HG03378 (cell line): Measurements from ENCODE around the gene ASGR1.

Experiments
- ATAC-seq: cut with Tn5 transposase; IDR thresholded peaks from one replicate; pipeline ENCODE4 v1.9.1; 2021; ENCODE audit warnings: mild to moderate bottlenecking, moderate library complexity; ENCODE audit not compliant: unreplicated experiment

ASGR1 gene, protein sequence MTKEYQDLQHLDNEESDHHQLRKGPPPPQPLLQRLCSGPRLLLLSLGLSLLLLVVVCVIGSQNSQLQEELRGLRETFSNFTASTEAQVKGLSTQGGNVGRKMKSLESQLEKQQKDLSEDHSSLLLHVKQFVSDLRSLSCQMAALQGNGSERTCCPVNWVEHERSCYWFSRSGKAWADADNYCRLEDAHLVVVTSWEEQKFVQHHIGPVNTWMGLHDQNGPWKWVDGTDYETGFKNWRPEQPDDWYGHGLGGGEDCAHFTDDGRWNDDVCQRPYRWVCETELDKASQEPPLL

DNA sequence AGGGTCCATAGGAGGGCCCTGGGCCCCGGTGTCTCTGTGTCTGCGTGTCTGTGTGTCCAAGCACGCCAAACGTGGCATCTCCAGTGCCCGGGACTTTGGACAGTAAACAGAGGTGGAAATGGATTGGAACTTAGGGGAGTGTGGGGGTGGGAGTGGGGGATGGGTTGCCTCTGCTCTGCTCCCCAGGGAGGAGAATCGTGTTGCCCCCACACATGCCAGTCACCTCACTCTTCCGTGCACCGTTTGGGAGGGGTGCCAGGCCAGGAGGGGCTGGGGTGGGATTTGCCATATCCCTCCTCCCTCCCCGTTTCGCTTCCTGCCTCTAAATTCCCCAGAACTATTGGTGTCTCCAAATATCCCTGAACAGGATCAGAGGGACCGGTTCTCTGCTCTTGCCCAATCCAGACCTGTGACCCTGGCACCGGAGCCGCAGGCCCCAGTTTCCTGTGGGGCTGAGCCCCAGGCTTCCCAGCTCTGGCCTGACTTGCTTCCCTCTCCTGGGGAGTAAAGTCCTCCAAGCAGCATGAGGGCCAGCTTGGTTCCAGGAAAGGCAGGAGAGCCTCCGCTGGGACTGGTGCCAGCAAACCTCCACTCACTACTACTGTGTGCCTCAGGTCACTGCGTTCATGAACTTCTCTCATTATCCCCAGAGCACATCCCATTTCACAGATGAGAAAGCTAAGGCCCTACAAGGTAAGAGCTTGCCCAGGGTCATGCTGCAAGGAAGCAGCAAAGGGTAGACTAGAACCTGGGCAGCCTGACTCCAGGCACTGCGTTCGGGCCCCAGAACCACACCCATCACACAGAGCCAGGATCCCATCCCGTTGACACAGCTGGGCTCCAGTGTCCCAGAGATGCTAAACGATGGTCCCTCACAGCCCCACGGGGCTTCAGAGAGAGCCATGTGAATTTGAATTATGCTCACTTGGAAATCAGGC, at the start of gene ASGR1:
Gene ASGR1 (minus strand): TSS at position 54 of the 938 bp plus-strand sequence. CDS start 807 bp downstream, outside the sequence.
- ATAC-seq, result no peak

DNA sequence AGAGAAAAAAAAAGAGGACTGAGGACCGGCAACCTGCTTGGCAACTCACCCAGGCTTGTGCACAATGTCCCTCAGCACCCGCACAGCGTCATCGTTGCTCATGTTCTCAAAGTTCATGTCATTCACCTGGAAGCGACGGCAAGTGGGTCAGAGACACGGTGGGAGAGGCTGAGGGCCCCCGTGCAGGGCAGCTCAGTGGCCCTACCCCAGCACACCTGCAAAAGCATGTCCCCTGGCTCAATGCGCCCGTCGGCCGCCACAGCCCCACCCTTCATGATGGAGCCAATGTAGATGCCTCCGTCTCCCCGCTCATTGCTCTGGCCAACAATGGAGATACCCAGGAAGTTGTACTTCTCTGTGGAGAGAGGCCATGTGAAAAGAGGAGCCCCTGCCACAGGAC, 49.8 kb upstream of the ASGR1 start:
- ATAC-seq, result no peak

DNA sequence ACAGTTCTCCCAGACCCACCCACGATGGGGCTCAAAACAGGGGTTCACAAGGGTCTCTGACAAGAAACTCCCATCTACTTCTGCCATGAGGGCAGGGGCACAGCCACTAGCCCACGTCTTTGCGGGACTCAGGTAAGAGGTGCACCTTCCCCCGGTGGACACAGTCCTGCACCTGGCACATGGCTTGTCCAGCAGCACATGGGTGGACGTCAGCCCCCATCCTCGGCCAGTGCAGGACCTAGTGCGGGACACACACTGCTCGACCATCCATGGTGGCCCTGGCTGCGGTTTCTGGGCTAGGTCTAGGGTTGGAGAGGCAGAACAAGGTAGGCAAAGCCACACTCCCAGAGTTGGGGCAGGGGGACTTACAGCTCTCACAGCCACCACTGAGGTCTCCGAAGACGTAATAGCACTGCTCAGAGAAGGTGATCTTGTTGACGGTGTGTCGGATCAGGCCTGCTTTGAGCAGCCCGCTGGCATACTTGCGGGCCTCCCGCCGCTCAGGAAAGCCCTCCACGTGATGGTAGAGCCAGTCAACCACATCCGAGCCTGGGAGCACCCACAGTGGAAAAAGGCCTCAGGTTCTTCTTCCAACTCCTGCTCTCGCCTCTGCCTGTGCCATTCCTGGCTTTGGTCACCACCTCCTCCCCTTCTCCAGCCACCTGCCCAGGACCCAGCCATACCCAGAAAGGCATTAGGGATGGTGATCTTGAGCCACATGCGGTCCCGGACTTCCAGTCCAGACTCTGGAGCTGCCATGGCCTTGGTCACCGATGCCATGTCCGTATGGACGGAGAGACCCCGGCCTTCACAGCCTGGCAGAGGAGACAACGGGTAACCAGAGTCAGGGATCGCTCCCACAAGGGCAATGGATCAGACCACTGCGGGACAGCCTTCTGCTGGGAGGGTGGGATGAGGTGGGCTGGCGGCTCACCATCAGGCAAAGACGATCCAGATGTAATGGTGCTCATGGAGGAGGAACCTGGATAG, 47.8 kb upstream of the ASGR1 start:
- no peak for ATAC-seq

DNA sequence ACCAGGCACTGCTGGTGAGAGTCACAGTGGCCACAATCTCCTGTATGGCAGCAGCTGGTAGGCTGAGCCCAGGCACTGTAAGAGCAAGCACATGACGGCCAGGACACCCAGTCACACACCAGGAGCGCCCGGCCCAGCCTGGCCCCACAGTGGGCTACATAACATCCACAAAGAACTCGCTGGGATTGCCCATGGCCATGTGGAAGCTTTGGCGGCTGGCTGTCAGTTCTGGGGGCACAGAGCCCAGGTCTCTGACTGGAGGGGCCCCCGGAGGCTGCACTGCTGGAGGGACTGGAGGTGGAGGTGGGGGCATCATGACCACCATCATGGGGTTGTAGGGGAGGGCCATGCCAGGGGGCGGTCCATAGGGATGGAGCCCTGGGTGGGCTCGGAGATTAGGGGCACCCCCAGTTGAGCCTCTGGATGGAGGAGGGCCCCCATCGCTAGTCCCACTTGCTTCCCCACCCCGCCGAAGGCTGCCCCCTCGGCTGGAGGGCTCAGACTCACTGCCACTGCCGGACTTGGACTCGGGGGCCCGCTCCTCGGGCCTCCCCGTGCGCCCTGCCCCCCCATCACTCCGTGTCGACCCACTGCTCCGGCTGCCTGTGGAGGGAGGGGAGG, 46.7 kb upstream of the ASGR1 start:
- no peak for ATAC-seq

DNA sequence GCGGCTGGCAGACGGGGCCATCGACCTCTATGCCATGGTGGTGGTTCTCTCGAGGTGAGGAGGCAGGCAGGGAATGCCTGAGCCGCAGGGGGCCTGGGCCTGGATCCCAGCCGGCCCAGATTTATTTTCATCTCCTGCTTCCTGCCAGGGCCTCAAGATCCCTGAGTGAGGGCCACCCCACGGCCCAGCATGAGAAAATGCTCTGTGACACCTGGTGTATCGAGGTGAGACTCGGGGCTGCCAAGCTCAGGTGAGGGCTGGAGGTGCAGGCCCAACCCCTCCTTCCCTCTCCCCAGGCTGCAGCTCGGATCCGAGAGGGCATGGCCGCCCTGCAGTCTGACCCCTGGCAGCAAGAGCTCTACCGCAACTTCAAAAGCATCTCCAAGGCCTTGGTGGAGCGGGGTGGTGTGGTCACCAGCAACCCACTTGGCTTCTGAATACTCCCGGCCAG, 45.5 kb upstream of the ASGR1 start:
- ATAC-seq, result no peak

DNA sequence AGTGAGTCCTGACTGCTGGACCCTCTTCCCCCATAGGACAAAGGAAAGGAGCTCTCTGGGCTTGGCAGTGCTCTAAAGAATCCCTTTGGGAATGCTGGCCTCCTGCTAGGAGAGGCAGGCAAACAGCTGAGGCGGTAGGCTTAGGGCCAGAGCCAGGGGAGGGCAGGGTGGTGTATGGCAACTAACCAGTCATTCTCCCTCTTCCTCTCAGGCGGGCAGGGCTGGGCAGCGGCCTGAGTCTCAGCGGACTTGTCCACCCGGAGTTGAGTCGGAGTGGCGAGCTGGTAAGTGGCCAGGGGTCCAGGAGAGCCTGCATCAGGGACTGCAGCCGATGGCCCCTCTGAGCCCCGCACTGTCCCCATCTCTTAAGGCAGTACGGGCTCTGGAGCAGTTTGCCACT, 44.9 kb upstream of the ASGR1 start:
- no peak for ATAC-seq

DNA sequence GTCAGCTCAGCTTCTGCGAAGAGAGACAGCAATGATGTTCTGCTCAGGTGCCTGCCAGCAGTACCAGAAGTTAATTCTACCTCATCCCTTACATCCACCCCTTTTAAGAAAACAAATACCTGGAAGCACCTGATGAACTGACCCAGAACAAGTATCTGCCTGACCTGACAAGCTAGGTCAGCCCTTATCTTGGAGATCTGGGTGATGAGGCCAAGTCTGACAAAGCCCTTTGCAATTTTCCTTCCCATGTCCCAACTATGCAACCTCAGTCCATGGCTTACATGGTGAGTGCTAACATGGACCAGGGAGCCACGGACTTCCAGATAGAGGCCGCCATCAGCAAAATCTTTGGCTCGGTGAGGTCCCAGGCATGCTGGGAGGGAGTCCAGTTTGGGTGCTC, 44.2 kb upstream of the ASGR1 start:
- no peak for ATAC-seq

DNA sequence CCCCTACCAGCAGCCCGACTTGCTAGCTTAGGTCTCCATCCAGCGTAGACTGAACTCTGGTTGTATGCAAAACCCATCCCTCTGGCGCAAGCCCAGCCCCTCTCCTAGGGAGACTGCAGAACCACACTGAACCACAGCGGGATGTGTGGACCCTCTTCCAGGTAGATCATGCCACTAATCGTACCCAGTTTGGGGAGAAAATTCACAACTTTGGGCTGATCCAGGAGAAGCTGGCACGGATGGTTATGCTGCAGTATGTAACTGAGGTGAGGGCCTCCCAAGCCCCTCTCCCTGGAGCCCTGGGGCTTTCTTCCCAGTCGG, 43.8 kb upstream of the ASGR1 start:
- no peak for ATAC-seq

DNA sequence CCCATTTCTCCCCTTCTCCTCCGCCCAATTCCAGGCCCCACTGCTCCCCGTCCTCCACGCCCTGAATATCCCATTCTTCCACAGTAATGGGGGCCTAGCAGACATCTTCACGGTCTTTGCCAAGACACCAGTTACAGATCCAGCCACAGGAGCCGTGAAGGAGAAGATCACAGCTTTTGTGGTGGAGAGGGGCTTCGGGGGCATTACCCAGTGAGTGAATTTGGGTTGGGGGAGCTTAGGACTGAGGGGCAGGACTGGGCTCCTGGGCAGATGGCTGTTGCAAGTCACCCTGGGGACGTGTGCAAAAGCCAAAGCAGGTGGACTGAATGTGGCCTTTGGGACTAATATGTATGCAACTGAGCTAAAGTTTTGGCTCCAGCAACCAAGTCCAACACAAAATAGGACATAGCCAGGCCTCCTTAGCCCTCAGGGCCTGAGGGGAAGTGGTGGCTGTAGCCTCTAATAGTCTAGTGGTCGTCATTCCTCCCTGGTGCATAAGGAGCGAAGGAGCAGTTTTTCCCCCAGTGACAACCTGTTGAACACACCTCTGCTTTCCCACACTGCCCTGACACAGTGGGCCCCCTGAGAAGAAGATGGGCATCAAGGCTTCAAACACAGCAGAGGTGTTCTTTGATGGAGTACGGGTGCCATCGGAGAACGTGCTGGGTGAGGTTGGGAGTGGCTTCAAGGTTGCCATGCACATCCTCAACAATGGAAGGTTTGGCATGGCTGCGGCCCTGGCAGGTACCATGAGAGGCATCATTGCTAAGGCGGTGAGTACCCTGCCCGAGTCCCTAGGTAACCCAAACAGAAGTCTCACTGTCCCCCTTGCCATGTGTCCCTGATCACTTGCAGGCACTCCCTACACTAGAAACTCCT, 43.2 kb upstream of the ASGR1 start:
- no peak for ATAC-seq

DNA sequence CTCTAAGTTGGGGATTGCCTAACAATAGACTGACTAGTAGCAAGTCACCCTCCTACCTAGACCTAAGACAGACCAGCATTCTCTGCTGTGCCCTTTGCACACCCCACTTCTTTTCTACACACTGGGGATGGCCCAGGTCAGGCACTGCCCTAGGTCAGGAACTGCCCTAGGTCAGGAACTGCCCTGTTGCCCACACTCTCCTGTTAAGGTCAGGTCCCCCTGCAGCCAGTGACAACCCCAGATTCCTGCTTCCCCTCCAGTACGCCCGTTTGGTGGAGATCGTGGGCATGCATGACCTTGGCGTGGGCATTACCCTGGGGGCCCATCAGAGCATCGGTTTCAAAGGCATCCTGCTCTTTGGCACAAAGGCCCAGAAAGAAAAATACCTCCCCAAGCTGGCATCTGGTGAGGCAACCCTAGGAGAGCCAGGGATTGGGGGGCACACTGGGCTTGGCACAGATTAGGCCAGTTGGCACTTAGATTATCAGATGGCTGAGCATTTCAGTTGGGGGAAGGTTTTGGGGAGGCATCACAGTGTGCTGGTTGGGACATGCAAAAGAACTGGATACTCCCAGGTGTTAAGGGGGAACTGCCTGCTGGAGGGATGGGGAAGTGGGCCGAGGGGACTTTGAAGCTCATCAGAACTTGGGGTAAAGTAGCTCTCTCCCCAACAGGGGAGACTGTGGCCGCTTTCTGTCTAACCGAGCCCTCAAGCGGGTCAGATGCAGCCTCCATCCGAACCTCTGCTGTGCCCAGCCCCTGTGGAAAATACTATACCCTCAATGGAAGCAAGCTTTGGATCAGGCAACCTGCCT, 42.3 kb upstream of the ASGR1 start:
- ATAC-seq, result no peak

DNA sequence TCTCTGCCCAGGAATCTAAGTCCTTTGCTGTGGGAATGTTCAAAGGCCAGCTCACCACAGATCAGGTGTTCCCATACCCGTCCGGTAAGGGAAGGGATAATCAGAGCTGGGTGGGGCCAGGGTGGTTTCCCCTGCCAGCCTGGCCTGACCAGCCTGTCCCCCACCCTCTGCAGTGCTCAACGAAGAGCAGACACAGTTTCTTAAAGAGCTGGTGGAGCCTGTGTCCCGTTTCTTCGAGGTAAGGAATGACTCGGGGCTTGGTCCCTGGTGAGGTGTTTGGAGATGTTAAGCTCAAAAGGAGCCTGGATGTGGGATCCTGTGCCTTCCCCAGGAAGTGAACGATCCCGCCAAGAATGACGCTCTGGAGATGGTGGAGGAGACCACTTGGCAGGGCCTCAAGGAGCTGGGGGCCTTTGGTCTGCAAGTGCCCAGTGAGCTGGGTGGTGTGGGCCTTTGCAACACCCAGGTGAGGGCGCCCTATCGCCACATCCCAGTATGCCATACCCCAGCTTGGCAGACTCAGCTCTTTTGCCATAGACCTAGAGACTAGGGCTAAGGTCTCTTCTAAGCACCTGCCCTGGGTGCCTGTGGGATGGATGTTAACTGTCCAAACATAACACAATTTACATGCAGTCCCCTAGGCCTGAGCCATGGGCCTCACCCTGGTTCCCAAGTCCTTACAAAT, 41.6 kb upstream of the ASGR1 start:
- no peak for ATAC-seq

DNA sequence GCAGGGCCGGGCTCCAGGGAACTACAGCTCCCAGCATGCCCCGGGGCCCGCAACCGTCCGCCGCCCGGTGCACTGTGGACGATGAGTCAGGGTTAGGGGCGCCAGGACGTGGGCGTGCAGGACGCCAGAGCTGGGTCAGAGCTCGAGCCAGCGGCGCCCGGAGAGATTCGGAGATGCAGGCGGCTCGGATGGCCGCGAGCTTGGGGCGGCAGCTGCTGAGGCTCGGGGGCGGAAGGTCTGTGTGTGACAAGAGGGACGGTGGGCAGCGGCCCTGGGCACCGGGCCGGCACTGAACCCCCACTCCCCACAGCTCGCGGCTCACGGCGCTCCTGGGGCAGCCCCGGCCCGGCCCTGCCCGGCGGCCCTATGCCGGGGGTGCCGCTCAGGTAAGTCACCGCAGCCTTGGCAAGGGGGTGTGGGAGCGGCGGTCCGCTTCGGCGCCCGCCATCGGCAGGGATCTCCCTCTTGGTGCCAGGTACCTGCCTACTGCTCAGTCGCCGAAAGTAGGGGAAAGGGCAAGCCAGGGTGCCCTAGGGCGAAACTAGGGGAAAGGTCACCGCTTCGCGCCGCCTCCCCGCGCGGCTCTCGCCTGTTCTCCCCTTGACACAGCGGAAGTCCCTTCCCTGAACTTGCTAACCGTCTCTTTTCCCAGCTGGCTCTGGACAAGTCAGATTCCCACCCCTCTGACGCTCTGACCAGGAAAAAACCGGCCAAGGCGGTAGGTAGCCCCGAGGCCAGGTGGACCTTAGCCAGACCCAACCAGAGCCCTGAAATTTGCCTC, 40.8 kb upstream of the ASGR1 start, which contains the start of the genes ACADVL and DLG4:
Gene ACADVL (plus strand): TSS at position 127 of the 781 bp plus-strand sequence. CDS start 47 bp downstream, at position 174.
Gene DLG4 (minus strand): TSS at position 25 of the 781 bp plus-strand sequence.
- ATAC-seq, result no peak

DNA sequence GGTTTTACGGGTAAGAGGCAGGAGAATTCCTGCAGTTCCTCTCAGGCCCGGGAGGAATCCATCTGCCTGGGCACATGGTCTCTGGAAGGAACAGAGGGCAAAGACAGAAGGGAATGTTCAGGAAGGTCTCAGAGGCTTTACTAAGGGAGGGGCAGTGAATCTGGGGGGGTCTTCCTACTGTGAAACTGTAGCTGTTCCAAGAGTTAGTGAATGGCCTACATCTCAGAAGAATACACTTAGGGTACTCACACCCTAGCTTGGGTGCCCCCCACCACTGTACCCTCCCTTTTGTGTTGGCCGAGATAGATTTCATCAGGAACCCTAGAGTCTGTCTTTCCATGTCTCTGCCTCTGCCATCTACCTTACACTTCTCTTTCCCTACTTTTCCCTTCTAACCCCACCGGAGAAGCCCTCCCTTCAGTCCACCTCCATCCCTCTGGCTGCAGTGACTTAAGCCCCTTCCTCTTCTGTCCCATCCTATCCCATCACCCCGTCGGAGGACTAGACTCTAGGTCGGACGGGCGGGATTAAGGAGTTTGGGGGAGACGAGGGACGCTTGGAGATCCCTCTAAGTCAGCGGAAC, 40.1 kb upstream of the ASGR1 start:
- ATAC-seq, result no peak

DNA sequence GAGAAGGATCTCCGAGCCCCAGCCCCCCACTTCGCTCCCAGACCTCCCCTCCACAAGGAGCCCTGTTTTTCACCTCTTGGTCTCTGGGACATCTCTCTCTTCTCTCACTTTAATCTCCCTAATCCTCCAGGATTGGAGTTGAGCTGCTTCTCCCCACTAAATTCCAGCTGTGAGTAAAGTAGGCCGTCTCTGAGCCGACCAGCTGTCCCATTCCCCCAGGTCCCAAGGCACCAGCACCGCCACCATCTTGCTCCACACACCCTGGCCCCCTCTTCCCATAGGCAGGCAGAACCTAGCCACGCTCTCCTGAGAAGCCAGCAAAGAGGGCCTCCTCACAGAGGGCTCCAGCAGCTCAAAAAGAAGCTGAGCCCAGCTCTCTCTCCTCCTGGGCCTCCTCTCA, 39.6 kb upstream of the ASGR1 start:
- ATAC-seq, result no peak

DNA sequence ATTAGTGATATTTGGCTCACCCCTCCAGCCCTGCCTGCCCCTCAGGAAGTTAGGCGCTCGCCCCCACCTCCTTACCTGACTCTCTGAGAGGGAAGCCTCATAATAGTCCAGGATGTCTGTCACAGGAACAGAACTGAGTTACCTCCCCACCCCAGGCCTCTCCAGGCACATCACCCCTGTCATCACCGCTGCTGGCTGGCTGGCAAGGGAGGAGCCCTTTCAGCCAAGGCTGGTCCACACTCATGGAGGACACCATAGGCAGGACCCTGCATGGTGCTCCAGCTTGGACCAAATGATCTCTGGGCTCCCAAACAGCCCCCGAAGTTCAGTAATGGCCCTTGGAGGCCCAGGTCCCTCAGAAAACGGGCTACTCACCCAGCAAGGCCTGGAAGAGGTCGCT, 39.0 kb upstream of the ASGR1 start:
- ATAC-seq, result no peak

DNA sequence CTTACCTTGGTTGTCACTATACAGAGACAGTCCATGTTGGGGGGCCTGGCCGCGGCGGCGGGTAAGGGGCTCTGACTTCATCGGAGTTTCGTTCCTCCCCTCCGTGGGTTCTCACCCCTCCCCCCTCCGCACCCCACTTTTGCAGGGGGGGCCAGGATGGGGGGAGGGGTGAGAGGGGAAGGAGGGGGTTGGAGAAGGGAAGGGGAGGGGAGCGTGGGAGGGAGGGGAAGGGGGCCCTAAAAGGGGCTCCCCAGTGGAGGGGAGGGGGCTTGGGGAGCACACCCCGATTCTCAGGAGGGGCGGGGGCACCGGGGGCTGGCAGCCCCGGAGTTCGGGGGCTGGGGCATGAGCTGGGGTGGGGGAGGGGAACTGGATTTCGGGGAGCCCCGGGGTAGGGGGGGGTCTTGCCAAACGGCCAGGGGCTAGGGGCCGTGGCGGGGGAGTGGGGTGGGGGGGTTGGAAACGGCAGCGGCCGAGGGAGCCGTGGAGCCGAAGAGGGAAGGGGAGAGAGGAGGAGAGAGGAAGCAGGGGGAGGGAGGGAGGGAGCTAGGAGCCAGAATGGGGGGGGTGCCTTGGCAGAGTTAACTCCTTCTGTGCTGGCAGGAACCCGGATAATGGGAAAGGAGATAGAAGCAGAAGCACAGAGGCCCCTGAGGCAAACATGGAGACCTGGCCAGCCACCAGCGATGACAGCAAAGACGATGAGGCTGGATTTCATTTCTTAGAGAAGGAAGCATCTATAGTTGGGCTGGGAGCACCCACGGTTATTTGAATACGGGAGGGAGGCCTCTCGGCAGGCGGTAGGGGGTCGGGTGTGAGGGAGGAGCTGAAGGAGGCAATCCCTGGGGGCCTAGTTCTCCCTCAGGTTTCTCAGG, 38.2 kb upstream of the ASGR1 start:
- no peak for ATAC-seq
